ENCODE results near the gene LGALSL. TPM values are rescaled to one million over a fixed set of nuclear protein-coding genes. Genes with fewer than 3 reads are reported as not detected.

The LGALSL gene
- total RNA-seq, 4 donors from 2014 or later, result 6.8 to 30.0 (median 15.5) TPM

DNA sequence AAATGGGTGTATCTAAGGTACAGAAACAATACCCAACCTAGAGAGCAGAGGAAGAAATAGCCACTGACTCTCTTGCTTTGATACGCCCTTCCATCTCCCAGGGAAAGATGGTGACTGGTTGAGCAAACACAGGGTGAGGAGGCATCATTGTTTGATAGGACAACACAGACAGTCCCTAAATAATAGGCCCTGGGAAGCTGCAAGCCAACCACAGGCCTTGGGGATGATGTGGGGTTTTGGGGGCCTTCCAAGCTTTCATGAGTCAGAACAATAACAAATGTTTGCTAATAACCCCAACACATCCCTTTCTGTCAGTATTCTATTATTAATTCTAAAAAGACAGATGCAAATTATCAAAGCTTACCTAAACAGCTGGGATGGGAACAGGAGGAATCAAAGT lies 9.8 kb downstream of the LGALSL start:
- no peak for DNase-seq
- H3K36me3 ChIP-seq, result no peaks in the 10 kb centered on the region
- H3K9me3 ChIP-seq, result no peaks in the 10 kb centered on the region
- no peak overlapping the region for H3K4me3 ChIP-seq
- intact Hi-C loops (cut with DNase I; ENCODE audit: low total_unique reads), result no loop called here
- H3K27me3 ChIP-seq, result no peaks in the 10 kb centered on the region
- no peak overlapping the region for H3K27ac ChIP-seq
- TF ChIP-seq, protein P1, sequence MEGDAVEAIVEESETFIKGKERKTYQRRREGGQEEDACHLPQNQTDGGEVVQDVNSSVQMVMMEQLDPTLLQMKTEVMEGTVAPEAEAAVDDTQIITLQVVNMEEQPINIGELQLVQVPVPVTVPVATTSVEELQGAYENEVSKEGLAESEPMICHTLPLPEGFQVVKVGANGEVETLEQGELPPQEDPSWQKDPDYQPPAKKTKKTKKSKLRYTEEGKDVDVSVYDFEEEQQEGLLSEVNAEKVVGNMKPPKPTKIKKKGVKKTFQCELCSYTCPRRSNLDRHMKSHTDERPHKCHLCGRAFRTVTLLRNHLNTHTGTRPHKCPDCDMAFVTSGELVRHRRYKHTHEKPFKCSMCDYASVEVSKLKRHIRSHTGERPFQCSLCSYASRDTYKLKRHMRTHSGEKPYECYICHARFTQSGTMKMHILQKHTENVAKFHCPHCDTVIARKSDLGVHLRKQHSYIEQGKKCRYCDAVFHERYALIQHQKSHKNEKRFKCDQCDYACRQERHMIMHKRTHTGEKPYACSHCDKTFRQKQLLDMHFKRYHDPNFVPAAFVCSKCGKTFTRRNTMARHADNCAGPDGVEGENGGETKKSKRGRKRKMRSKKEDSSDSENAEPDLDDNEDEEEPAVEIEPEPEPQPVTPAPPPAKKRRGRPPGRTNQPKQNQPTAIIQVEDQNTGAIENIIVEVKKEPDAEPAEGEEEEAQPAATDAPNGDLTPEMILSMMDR (IDR thresholded peaks at IDR 0.05), result no peak
- TF ChIP-seq POLR2A (IDR thresholded peaks at IDR 0.05), result no peak
- H3K4me1 ChIP-seq, result no peaks in the 10 kb centered on the region

GRCh38 chr2:64466478-64467085 lies 12.6 kb downstream of the LGALSL start:
- no peak overlapping the region for H3K27ac ChIP-seq
- H3K4me3 ChIP-seq, result no peak overlapping the region
- TF ChIP-seq, protein P1 (IDR thresholded peaks at IDR 0.05), result no peak
- TF ChIP-seq POLR2A (IDR thresholded peaks at IDR 0.05), result no peak
- no peak for DNase-seq
- no peaks in the 10 kb centered on the region for H3K27me3 ChIP-seq
- no peaks in the 10 kb centered on the region for H3K4me1 ChIP-seq
- intact Hi-C loops (cut with DNase I; ENCODE audit: low total_unique reads), result no loop called here
- no peaks in the 10 kb centered on the region for H3K9me3 ChIP-seq
- no peaks in the 10 kb centered on the region for H3K36me3 ChIP-seq

- Histone ChIP-seq H3K27me3 (no peaks in the 10 kb centered on the region), H3K4me1 (no peaks in the 10 kb centered on the region), H3K9me3 (no peaks in the 10 kb centered on the region), H3K27ac (no peak overlapping the region), H3K36me3 (no peaks in the 10 kb centered on the region), H3K4me3 (no peak overlapping the region)
- intact Hi-C loops (cut with DNase I; ENCODE audit: low total_unique reads), result no loop called here
- TF ChIP-seq POLR2A (IDR thresholded peaks at IDR 0.05), result no peak
- TF ChIP-seq, protein P1 (IDR thresholded peaks at IDR 0.05), result no peak
- DNase-seq, result no peak
Observed at GRCh38 chr2:64467096-64467843, 13.3 kb downstream of the LGALSL start.

- intact Hi-C loops (cut with DNase I; ENCODE audit: low total_unique reads), result no loop called here
- H3K27ac ChIP-seq, result no peak overlapping the region
- H3K36me3 ChIP-seq, result no peaks in the 10 kb centered on the region
- no peaks in the 10 kb centered on the region for H3K9me3 ChIP-seq
- TF ChIP-seq, protein P1 (IDR thresholded peaks at IDR 0.05), result no peak
- H3K27me3 ChIP-seq, result no peaks in the 10 kb centered on the region
- H3K4me1 ChIP-seq, result no peaks in the 10 kb centered on the region
- H3K4me3 ChIP-seq, result no peak overlapping the region
- no peak for DNase-seq
Observed at GRCh38 chr2:64469261-64469660, 15.3 kb downstream of the LGALSL start.

DNA sequence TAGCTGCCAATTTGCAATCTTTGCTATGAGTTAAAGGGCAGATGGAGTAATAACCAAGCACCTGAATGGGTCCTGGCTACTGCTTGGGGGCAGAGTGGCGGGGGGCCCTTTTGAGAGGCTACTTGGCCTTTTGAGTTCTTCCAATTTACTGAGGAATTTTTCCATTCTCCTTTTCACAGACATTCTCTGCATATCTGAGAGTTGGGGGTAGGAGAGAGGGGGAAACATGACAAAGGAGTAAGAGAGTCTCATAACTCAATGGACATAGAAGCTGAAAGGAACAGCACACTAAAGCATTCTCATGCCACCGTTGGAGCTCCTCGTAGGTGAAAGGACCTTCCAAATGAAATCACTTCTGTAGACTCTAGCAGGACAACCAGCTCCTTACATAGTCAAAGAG lies 16.1 kb downstream of the LGALSL start:
- H3K27me3 ChIP-seq, result no peaks in the 10 kb centered on the region
- H3K36me3 ChIP-seq, result no peaks in the 10 kb centered on the region
- intact Hi-C loops (cut with DNase I; ENCODE audit: low total_unique reads), result no loop called here
- no peak for TF ChIP-seq POLR2A (IDR thresholded peaks at IDR 0.05)
- TF ChIP-seq, protein P1 (IDR thresholded peaks at IDR 0.05), result no peak
- H3K4me1 ChIP-seq, result no peaks in the 10 kb centered on the region
- no peak overlapping the region for H3K27ac ChIP-seq
- no peak for DNase-seq
- no peaks in the 10 kb centered on the region for H3K9me3 ChIP-seq
- H3K4me3 ChIP-seq, result no peak overlapping the region

Measured in uterus (tissue), 4 donors.